ENCODE results near the gene NISCH.

The NISCH gene

DNA sequence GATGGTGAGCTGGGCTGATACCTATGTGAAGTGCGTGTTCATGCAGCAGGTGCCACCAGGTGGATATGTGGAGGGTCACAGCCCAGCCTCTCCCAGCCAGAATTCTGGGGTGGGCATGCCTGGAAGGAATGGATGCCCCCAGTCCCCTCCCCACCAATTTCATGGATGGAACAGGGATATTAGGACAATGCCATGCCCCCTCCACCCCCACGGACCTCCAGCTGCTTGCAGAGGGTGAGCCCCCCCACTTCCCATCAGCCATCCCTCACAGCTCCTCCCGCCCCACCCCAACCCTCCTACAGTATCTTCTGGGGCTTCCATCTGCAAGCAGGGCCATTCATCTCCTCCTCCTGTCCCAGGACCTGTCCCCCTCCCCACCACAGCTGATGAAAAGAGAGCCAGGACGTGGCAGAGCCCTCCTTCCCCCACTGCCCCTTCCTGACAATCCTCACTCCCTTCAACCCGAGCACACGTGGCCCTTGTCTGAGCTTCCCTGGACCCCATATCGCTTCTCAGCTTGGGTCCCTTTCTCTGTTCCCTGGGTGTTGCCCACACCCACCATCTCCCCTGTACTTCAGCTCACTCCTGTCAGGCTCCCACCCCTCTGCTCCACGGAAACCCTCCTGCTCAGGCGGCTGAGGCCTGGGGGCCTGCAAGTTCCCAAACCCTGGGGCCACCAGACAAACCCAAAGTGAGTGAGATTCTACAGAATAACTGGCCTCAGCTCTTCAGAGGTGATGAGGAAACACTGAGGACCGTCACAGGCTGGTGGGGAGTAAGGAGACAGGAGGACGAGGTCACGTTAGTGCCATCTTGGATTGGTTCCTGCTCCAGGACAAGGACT lies 7.7 kb upstream of the NISCH start:
- DNase-seq (ENCODE audit: low spot score) = no peak

DNA sequence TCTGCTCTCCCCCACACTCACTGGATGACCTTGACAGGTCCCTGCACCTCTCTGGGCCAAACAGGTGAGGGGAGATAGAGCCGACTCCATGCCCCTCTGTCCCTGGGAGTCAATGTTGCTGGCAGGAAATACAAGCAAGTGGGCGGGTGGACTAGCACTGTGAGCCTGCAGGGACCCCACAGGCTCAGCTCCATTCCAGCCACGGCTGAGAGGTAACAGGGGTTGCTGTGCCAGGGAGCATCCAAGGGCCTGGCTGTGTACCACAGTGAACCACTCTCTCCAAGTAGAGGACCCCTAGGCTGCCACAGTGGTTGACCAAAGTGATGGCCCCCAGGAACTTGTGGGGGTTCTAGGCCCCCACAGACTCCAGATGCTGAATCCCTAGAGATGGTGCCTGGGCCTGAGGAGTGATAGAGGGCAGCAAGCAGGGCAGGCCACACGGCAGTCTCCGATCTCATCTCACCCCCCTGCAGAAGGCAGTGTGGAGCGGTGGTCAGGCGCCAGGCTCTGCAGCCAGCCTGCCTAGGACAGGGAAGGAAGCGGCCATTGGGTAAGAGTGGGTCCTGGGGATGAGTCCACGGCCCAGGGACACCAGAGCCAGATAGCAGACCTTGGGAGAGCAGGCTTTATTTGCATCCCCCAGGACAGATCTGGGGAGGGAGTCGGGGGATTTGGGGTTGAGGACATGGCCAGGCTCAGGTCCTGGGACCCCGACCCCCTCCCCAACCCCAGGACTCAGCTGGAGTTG lies 4.7 kb upstream of the NISCH start:
- DNase-seq (ENCODE audit: low spot score) = no peak

DNA sequence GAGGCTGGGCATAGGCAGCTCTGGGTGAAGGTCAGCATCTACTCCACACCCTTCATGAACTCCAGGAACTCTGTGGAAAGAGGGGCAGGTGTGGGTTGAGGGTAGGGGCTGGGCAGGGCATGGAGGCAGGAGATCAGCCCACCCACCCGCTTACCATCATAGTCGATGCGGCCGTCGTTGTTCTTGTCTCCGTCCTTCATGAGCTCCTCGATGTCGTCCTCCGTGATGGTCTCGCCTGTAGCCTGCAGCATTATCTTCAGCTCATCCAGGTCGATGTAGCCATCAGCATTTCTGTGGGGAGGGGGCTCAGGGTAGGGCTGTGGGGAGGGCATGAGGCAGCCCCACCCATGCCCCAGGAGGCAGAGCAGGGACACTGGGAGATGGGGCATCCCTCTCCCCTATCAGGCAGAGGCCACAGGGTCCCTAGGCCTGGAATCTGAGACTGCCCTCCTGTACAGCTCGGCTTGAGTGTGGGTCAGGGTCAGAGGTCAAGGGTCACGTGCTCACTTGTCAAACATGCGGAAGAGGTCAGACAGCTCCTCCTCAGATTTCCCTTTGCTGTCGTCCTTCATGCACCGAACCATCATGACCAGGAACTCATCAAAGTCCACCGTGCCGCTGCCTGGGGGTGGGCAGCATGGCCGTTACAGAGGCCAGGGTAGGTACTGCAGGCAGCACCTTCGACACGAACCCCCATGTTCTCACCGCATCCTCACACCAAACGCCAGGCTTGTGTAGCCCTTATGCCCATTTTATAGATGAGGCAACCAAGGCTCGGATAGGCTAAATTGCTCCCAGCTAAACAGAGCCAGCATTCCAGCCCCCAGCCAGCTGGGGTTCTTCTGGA lies 3.9 kb upstream of the NISCH start:
- no peak for DNase-seq (ENCODE audit: low spot score)

DNA sequence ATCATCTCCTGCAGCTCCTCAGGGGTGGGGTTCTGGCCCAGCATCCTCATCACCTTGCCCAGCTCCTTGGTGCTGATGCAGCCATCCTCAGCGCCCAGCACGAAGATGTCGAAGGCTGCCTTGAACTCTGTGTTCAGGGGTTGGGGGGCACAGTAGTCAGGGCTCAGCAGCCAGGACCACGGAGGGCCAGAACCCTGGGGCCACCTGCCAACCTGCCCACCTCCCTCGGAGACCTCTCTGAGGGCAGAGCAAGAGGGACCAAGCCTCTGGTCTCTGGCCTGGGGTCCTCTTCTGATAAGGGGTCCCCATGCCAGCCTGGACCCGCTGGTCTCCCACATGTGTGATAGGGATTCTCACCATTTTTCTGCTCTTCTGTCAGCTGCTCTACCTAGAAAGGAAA lies 3.3 kb upstream of the NISCH start:
- no peak for DNase-seq (ENCODE audit: low spot score)

DNA sequence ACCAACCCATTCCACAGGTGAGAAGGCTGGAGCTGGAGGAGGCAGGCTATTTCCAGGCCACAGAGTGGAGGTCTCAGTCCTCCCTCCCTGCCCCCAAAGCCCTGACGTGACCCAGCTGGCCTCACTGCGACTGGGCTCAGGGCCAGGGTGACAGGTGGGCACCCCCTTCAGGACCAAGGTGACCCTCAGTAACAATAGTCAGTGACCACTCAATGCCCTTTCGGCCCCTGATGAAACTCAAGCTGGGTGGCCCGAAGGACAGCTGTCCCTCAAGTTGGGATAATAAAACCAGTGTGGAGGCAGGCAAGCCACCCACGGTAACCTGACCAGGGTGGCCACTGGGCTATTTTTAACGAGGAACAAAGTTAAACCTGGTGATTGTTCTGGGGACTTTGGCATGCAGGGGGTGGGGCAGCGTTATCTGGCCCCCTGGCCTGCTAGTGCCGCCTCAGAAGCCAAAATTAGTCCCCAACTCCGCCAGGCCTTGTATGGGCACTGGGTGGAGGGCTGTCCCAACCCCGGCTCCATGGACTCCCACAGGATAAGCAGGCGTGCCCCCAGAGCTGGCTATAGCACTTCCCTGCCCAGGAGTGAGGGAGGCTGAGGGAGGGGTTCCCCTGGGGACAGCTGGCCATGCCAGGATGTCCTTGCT lies 2.7 kb upstream of the NISCH start:
- DNase-seq (ENCODE audit: low spot score) = no peak

DNA sequence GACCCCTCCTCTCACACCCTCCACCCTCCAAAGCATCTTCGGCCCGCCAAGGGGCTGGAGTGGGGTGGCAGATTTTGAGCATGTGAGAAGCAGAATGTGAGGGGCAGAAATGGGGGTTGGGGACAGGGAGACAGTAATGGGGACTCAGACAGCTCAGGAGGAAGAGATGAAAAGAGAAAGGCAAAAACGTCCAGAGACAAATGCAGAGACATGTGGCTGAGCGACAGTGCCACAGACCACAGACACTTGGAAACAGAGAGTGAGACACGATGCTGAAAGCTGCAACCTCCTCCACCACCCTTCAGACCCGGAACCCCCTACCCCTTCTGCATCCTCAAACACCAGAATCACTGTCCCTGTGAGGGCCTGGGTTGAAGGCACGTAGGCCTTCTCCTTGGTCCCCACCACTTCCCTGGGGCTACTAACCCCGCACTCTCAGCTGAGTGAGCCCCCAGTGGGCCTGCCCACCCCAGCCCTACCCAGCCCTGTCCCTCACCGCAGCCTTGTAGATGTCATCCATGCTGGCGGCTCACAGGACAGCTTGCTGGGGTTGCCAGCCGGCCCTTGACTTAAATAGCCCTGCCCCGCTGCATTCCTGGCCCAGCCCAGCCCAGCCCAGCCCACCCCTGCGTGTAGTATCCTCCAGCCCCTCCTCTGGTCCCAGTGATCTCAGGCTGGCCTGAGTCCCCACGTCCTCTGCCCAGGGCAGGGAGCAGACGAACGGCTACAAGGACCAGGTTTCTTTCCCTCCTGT lies 1.7 kb upstream of the NISCH start, which contains the start of gene TNNC1:
TNNC1 (minus strand) TSS at position 546 of the 754 bp plus-strand sequence; CDS start at position 520, 26 bp downstream.
- DNase-seq (ENCODE audit: low spot score) = no peak

DNA sequence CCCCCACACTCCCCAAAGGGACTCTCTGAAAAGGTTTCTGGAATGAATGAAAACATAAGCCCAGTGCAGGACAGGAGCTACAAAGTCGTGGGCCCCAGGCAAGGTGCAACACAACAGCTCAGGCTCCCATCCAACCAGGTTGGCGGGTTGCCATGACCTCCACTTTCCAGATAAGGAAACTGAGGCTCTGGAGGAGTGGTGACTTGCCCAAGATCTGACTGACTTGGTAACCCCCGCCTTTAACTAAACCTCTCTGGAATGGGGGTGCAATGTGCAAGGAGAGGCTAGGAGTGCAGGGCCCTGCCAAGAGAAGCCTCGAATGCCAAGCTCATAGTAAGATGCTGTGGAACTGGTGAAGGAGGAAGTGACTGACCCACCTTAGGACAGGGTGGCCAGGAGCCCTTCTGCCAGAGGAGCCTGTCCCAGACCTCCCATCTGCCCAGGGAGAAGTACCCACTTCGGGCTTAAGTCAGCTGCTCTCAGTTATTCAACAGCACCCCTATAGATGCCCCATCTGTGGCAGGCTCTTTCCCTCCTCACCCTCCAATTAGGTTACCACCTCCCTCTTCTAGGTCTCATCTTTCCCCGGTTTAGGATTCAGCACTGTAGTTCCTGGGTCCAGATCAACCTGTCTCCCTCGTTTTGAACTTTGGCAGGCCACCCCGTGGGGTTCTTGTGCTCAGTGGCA lies 1.0 kb upstream of the NISCH start:
- DNase-seq (ENCODE audit: low spot score) = peak; percentile 30

DNA sequence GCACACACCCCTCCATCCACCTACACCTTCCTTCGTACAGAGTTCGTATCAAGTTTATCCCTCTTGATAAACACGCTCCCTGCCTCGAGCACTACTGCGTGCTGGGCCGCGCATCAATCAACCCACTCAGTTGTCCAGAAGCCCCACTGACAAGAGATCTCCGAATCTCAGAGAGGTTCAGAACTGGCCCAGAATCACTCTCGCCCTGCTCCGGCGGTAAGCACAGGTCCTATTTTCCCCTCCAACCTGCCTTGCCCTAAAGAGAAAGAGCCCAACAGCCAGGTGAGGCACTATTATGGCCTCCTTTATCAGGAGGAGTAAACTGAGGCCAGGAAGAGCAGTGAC lies 494 bp upstream of the NISCH start:
- no peak for DNase-seq (ENCODE audit: low spot score)

DNA sequence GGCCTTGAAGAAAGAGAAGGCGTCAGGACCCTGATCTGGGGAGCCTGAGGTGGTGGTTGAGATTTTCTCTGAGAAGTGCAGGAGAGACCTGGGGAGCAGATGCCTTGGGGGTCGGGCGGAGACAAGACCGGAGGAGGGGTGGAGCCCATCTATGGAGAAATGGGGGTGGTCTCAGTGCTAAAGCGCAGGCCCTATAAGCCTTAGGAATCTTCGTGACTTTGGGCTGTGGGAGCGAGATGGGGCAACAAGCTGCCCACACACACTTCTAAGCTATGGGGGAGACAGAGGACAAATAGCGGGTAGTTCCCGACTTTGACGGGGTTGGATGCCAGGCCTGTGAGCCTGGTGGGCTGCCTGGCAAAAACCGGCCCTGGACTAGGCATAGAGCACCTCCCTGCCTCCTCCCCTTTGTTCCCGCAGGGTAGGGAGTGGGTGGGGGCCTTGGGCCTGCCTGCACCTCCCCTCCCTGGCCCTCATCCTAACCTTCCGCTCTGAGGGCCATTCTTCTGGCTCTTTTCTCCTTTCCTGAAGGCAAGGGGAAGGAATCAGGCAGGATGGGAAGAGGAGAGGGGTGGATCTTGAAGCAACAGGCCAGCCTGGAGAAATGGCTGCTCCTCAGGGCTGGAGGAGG lies 880 bp downstream of the NISCH start:
- no peak for DNase-seq (ENCODE audit: low spot score)

DNA sequence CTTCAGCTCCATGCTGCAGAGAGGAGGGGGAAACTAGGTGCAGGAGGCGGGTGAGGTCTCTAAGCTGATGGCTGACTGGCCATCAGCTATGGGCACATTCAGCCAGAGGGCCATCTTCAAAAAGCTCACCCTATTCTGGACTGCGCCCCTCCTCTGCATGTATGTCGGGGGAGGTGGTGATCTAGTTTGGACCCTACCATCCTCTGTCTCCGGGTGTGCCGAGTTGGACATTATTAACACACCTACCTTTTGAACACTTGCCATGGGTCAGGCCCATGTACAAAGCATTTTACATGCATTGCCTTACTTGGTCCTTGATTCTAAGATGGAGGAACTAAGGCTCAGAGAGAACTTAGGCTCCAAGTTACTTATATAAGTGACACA lies 1.4 kb downstream of the NISCH start:
- DNase-seq (ENCODE audit: low spot score) = no peak

DNA sequence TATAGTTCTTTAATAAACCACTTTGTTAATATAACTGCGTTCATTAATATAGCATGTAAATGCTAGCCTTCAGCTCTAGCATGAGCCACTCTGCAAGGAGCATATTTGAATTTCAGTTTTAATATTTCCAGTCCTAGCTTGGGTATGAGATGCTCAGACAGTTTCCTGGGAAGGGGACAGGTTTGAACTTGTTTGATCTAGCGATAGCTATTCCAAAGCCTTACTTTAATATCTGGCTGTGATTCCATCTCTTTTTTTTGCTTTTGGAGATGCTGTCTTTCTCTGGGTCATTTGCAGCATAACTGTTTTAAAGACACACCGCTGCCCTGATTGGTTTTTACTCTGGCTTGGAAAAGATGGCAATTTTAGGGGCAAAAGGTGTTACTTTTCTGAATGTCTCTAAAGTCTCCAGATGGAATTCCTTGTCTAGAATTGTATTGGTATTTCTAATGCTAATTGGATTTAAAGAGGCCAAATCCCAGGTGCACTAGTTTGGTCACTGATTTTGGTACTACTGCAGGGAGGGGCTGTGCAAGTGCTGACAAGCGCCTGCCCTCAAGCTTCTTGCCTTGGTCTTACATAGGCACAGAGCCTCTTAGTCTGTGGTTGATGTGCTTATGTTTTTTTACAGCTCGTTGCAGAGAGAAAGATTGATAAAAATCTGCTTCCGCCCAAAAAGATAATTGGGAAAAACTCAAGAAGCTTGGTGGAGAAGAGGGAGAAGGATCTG lies 2.8 kb downstream of the NISCH start:
- no peak for DNase-seq (ENCODE audit: low spot score)

DNA sequence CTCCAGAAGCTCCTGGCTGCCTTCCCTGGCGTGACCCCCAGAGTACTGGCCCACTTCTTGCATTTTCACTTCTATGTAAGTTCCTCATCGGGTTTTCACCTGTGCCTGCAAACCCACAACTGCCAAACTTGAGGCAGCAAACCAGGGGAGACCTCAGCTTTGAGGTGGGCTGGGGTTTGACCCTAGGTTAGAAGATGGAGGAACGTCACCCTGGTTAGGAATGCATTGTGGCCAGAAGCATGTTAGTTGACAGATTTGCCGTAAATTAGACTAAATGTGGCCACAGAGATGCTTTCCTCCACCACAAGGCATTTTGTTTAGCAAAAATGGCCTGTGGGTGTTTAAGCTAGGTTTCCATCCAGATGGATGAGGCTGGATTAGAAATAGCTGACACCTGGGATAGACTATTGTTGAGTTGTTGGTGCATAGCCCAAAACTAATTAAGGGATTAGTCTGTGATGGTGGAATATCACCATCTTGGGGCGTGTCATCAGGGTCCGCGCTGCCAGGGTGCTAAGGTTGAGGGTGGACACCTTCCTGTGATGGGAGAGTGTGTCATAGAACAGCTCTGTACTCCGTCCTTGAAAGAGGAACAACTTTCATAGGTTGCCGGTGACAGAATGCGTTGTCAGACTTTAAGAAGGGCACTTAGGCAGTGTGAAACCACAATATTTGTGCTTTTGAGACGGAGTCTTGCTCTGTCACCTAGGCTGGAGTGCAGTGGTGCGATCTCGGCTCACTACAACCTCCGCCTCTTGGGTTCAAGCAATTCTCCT lies 3.6 kb downstream of the NISCH start:
- DNase-seq (ENCODE audit: low spot score) = no peak

DNA sequence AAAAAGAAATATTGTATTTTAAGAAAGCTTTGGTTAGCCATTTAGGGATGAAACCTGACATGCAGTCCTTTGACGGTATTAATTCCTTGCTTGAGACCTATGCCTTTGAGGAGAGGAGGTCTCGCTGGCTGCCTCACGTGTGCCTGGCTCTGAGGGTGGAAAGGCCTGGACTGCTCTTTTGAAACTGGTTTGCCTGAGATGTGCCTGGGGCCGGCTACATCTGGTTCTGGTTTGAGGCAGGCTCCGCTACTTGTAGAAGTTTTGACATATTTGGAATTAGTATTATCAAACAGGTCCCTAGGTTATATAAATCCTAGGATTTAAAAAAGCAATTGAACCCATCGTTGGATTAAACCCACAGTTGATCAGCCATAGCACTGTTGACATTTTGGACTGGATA lies 6.5 kb downstream of the NISCH start:
- no peak for DNase-seq (ENCODE audit: low spot score)

DNA sequence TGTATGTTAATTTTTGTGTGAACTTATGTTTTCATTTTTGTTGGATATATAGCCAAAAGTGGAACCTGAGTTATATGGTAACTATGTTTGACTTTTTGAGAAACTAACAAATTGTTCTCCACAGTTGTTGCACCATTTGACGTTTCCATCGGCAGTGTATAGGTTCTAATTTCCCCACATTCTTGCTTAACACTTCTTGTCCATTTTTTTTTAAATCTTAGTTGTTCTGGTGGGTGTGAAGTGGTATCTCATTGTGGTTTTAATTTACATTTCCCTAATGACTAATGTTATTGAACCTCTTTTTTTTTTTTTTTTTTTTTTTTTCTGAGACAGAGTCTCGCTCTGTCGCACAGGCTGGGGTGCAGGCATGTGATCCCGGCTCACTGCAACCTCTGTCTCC lies 8.0 kb downstream of the NISCH start:
- no peak for DNase-seq (ENCODE audit: low spot score)

DNA sequence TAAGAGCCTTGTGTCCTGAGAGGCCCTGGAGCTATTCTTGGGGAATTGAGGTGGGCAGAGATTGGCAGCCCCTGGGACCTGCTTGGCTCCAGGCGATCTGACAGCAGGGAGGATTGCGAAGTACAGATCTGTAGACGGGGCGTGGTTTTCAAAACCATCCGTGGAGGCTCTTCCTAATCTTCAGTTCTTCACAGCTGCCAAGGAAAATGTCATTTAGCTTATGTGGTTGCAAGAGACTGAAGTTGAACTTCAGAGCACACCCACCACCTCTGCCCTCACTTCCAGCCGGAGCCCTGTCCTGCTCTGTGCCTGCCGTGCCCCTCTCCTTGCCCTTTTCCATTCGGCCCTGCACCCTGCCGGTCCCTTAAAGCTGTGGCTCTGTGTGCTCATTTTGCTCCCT lies 12.9 kb downstream of the NISCH start:
- no peak for DNase-seq (ENCODE audit: low spot score)

DNA sequence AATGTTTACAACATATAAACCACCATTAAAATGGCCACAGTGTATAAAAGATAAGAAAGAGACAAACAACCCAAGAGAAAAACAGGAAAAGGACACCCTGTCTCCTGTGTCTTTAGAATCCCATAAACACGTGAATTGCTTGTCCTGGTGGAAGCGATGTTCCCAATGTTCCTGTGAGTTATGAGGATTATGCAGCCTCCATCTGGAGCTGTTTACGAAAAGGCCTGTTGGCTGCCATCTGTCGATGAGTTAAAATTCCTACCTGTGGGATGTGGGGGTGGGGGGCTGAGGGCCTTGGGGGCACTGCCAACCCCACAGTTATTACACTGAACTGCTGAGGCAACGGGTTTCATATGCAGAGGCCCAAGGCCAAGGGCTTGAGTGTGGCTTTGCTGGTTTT lies 13.6 kb downstream of the NISCH start:
- DNase-seq (ENCODE audit: low spot score) = no peak

DNA sequence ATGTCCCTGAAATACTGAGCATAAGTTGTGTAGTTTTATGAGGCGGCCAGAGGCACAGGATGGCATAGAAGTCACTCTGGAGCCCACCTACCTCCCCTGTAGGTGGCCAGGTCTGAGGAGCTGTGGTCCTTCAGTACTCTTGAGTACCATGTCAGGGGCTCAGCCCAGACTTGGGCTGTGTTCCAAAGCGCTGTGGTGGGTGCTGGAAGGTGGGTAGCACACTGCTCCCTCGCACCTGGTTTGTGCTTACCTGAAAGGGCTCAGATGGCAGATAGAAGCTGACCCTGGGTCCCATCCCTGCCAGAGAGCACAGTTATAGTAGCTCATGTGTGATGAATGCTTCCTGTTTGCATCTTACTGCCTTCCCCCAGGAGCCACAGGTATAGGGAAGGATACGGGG lies 15.5 kb downstream of the NISCH start:
- no peak for DNase-seq (ENCODE audit: low spot score)

DNA sequence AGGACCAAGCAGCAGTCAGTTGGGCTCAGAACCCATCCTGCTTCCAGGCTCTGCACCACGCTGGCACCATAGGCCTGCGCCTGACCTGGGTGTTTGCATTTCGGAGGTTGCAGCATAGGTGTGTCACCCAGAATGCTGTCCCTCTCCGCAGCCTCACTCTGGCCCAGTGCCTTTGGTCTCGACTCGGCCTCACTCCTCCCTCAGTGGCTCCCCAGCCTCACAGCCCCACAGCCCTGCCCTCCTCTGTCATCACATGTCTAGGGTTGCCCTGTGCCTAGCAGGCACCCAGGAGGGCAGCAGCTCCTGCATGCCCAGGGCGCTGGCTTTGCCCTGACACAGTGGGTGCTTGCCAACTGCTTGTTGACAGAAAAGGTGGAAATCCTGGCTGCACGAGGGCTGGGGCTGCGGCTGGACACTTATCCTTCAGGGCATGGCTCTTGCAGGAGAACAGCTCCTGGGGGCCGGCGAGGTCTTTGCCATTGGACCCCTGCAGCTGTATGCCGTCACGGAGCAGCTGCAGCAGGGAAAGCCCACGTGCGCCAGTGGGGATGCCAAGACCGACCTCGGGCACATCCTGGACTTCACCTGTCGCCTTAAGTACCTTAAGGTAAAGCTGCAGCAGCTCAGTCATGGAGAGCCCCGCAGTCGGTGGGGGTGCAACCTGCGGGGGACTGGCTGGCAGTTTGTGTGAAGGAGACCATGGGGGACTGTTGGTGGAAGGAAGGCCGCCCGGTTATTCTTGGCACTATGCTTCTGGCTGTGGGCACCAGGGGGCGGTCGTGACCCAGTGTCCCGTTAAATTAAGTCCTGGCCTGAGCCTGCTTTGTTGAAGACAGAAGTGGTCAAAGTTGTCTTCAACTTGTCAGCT lies 16.2 kb downstream of the NISCH start:
- DNase-seq (ENCODE audit: low spot score) = peak; percentile 40

Measured in hematopoietic multipotent progenitor cell treated with erythropoietin and hydrocortisone succinate and interleukin-3 and kit ligand, for 17 days (in vitro differentiated cells).